GM21515 (cell line): ENCODE measurements around the gene CEACAM18.

Experiments
- ATAC-seq: cut with Tn5 transposase; IDR thresholded peaks from one replicate; pipeline ENCODE4 v1.9.1; 2021; ENCODE audit not compliant: unreplicated experiment

CEACAM18 gene

GRCh38 chr19:51525651-51526050, 47.3 kb downstream of the CEACAM18 start:
- no peak for ATAC-seq

GRCh38 chr19:51529301-51529700, 51.0 kb downstream of the CEACAM18 start:
- ATAC-seq, result no peak

GRCh38 chr19:51530616-51531015, 52.3 kb downstream of the CEACAM18 start:
- no peak for ATAC-seq

GRCh38 chr19:51531349-51532315, 53.3 kb downstream of the CEACAM18 start, which contains the start of gene SIGLEC6:
TSS of gene SIGLEC6 (minus strand) at chr19:51531670. CDS start at chr19:51531648, 22 bp downstream.
- peak; percentile 80 for ATAC-seq

- no peak for ATAC-seq
These were observed 57.2 kb downstream of the CEACAM18 start for GRCh38 chr19:51535535-51535934.

GRCh38 chr19:51539821-51540366, 61.6 kb downstream of the CEACAM18 start:
- no peak for ATAC-seq
